HG02884 (cell line): Measurements from ENCODE around the gene SPSB2.

Experiments
- ATAC-seq: cut with Tn5 transposase; IDR thresholded peaks from one replicate; pipeline ENCODE4 v1.9.1; 2021; ENCODE audit warnings: mild to moderate bottlenecking, moderate library complexity; ENCODE audit not compliant: unreplicated experiment

Gene SPSB2

GRCh38 chr12:6851921-6852650 lies 21.0 kb downstream of the SPSB2 start, which contains the start of gene USP5:
Gene USP5 (plus strand): TSS chr12:6852150. CDS start chr12:6852180, 30 bp downstream.
- ATAC-seq: peak; percentile 68

DNA sequence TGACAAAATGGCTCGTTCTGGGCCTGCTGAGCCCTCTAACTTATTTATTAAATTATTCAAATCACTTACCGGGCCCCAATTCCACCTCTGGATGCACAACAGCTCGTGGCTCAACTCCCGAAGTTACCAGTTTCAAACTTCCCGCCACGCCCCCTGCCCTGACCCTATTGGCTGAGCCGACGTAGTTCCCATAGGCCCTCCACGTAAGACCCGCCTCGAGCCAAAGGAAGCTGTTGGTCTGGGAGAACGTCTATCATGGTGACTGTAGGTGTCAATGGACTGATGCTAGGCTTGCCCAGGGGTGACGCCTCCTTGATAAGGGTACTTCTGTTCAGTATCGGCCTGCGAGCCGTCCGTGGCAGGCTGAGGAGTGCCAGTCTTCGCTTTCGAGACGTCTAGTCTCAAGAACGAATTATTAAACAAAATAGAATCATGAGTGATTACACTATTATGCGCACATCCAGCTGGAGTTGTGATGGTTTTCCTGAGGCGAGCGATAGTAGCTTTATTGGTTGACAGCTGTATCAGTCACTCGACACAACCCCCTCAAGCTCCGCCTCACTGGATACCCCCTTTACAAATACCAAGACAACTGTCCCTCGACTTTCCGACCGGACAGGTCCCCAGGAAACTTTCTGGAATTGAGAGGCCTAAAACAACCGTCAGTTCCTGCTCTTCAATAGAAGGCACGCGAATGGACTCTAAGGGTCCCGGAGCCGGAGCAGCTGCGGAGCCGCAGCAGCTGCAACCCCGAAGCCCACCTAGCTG lies 21.8 kb downstream of the SPSB2 start, which contains the start of gene CDCA3:
Gene CDCA3, minus strand, starts transcription at position 134 of the 768 bp plus-strand sequence. CDS start 334 bp downstream, outside the sequence.
- ATAC-seq: peak; percentile 47

- no peak for ATAC-seq
Measured at GRCh38 chr12:6850796-6851152, 22.3 kb downstream of the SPSB2 start.

GRCh38 chr12:6849976-6850560 lies 23.0 kb downstream of the SPSB2 start:
- ATAC-seq: no peak

DNA sequence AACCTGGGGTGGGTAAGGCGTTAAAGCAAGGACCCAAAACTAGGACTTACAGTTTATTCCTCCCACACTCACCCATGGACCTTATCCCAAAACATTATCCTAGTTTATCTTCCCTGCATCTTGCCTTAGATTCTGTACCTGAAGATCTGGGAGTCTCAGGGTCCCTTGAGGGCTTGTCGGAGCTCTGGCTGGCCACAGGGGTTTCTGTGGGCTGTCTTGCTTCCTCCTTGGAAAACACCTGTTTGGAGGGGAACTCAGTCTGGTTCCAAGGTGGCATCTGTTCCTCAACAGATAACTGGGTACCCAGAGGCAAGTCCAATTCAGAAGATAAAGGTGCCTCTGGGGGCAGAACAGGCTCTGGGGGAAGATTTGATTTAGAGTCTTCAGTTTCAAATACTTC lies 23.7 kb downstream of the SPSB2 start:
- ATAC-seq: no peak

- ATAC-seq: no peak
Measured at GRCh38 chr12:6847676-6848075, 25.4 kb downstream of the SPSB2 start.

DNA sequence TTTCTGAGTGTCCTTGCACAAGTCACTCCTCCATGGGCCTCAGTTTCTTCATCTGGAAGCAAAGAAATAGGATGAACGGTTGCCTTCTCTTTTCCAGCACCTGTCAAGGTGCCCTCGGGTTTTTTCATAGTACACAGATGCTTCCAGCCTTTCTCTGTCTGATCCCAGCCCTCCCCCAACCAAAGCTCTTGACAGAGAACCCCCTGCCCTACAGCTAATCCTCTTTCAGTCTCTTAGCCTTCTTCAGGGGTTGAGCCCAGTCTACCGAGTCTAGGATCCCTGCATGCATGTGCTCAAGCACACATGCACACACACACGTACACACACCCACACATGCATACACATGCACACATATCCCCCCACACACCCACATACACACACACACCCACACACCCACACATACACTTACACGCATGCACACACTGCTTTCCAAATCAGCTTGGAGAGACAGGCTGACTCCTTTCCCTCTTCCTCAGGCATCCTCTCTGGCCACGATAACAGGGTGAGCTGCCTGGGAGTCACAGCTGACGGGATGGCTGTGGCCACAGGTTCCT lies 26.7 kb downstream of the SPSB2 start:
- ATAC-seq: no peak

- no peak for ATAC-seq
Measured at GRCh38 chr12:6845395-6845794, 27.7 kb downstream of the SPSB2 start.

DNA sequence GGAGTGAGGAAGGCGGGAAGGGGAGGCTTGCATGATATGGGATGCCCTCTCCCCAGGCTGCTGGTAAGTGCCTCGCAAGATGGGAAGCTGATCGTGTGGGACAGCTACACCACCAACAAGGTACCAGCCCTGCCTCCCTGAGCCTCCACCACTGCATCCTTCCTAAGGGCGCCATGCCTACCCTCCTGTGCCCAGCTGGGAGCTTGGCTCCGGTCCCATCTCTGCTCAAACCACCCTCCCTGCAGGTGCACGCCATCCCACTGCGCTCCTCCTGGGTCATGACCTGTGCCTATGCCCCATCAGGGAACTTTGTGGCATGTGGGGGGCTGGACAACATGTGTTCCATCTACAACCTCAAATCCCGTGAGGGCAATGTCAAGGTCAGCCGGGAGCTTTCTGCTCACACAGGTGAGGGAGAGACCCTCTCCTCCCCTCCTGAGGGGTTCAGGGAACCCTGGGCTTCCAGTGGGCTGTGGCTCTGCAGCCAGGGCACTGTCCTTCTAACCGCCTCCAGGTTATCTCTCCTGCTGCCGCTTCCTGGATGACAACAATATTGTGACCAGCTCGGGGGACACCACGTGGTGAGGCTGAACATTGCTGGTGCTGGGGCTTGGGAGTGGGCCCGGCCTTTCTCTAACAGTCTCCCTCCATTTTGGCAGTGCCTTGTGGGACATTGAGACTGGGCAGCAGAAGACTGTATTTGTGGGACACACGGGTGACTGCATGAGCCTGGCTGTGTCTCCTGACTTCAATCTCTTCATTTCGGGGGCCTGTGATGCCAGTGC lies 29.8 kb downstream of the SPSB2 start:
- ATAC-seq: no peak

GRCh38 chr12:6842075-6842474 lies 31.0 kb downstream of the SPSB2 start:
- ATAC-seq: no peak

DNA sequence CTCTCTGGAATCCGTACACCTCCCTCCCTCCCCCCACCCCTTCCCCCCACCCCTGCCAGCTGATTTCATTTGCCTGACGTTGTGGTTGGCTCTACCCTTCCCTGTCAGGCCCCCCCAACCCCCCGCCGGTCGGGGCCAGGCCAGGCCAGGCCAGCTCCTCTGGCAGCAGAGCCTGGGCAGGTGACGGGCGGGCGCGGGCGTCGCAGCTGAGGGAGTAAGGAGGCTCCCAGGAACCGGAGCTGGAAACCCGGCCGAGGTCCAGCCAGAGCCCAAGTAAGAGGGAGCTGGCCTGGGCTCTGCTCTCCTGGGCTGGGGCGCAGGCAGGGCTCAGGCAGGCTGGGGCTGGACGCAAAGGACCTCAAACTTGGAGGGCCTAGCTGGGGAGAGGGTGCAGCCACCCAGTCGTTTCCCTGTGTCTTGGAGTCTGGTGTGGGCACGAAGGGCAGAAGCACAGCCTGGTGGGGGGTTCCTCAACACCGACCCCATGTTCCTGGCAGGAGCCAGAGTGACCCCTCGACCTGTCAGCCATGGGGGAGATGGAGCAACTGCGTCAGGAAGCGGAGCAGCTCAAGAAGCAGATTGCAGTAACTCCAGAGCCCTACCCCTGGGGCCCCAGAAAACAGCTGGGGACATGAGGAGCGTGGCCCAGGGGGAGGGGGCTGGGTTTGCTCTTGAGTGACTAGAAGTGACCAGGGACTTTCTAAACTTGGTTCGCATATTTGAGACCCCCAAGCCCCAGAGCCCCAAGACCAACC lies 32.2 kb downstream of the SPSB2 start, which contains the start of gene GNB3:
Gene GNB3, plus strand, starts transcription at position 165 of the 755 bp plus-strand sequence. Its CDS starts 363 bp downstream, at position 528.
- ATAC-seq: no peak

DNA sequence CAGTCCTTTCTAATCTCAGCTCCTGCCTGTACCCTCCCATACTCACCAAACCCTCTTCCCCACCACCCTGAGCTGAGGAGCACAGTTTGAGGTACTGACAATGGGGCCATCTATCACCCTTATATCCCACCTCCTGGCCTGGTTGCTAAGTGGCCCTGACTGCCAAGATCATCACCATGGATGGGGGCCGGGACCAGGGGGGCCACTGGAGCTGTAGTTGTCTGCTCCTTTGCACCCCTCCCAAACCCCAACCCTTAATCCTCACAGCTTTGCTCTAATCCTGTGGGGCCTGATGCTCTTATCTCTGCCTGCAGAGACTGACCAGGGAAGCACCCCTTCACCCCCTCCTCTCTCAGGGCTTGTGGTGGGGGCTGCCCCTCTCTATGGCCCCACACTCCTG lies 32.8 kb downstream of the SPSB2 start:
- ATAC-seq: no peak

DNA sequence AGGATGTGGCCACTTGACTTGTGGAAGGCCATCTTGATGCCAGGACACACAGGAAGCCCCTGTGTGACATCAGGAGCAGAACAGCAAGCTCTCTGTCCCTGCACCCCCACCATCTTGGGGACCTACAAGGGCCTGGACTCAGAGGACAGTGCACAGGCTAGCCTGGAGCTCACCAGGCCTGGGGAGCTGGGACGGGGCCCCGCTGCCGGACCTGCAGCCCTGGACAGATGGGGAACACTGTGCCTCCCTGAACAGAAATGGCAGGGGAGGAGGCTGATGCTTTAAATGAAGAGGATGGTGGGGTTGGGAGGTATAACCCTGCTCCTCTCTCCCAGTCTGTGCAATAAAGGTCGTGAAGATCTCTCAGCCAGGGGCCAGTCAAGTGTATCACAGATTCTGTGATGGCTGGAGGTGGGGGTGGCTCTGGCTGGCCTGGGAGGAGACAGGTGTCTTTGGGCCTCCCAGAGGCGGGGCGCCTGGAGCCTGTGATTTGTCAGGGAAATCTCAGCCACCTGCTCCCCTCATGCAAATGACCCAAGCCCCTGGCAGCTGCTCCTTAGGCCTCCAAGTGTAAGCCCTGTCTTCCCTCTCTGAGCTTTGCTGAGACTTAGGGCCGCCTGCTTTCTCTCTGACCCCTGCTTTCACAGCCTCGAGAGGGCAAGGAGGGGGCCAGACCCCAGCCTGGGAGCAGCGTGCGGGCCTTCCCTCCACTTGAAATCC lies 33.5 kb downstream of the SPSB2 start:
- no peak for ATAC-seq

GRCh38 chr12:6838854-6839253 lies 34.2 kb downstream of the SPSB2 start:
- ATAC-seq: no peak

DNA sequence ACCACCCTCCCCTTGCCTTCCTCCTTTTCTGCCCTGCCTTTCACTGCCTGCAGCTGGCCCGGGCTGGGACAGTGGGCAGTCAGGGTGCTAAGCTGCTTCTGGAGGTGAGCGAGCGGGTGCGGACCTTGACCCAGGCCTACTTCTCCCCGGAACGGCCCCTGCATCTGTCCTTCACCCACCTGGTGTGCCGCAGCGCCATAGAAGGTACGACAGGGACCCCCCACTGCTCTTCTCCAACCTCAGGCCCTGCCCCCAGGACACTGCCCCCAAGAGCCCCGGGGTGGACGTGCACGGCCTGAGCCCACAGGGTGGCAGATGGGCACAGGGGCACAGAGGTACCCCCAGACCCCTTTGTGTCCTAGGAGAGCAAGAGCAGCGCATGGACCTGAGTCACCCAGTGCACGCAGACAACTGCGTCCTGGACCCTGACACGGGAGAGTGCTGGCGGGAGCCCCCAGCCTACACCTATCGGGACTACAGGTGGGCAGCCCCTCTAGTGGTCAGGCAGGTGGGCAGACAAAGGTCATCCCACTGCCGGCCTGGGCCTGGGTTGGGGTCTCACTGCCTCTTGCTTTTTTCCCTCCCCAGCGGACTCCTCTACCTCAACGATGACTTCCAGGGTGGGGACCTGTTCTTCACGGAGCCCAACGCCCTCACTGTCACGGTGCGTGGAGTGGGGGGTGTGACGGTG lies 35.6 kb downstream of the SPSB2 start:
- ATAC-seq: no peak

DNA sequence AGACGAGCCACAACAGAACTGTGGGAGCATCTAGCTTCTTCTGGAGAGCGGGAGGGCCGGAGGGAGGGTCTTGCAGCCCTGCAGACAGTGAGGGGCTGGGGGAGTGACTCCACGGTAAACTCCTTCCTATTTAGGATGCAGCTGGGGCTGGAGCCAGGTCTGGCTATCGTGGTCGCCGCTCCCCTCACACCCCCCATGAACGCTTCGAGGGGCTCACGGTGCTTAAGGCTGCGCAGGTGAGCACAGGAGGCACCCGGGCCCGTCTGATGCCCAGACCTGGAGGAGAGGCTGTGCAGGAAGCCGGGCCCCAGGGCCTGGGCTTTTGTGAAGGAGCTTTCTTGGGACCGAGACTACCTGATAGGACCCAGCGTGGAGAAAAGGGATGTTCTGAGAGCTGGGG lies 36.3 kb downstream of the SPSB2 start:
- no peak for ATAC-seq

DNA sequence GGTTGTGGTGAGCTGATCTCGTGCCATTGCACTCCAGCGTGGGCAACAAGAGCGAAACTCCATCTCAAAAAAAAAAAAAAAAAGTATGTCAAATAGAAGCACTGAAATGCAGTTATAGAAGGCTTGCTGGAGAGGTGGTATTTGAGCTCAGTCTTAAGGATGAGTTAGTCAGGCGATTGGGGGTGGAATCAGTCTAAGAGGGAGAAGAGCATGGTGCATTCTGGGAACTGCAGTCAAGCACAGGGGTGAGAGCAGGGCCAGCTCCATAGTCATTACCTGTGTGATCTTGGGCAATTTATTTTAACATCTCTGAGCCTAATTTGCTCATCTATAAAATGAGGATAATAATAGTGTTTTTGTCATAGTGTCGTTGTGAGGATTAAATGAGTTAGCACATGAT lies 38.2 kb downstream of the SPSB2 start:
- no peak for ATAC-seq

DNA sequence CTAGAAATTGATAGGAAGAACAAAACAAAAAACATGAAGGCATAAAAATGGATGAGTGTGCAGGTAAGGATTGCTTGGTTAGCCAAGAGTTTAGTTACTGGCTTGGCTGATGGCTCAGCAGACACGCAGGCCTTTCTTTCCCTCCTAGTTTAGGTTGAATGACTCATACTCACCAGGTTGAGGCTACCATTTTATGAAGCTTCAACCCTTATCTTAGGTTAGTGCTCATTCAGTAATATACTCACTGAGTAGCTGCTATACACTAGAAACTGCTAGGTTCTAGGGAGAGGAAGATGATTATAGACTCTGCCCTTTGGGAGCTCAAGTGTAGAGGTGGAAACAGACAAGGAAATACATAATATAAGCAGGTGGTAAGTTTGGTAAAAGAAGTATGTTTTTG lies 38.8 kb downstream of the SPSB2 start:
- no peak for ATAC-seq
